ENCODE data around the gene GK. TPM values are rescaled to one million over a fixed set of nuclear protein-coding genes. Genes with fewer than 3 reads are reported as not detected.

Gene GK
- polyA plus RNA-seq, 1 donor (not counting 4 experiments of a cell fraction or from before 2014, with no cell fraction given): 2.0 TPM

DNA sequence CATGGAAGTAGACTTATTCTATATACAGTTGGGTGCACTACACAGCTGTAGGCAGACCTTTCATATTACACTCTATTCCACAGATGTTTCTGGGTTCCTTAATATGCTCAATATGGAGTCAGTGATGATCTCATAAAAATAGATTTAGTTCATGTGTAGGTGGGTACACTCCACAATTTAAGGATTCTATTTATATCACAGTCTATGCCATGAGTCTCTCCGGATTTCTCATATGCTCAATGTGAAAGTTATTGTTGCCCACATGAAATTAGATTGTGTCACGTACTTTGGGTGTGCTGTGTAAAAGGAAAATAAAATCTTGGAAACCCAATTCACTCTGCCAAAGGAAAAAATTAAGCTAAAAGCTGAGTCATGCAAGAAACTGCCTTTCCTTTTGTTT is 43.2 kb upstream of the GK start:
- H3K4me3 ChIP-seq (ENCODE audit: control insufficient read depth in 2 of 3, extremely low read depth in 1 of 3, insufficient read depth in 2 of 3, low read depth in 1 of 3, low read length in 3 of 3): no peak overlapping the region
- H2AFZ ChIP-seq (ENCODE audit: control insufficient read depth, low read length): no peak overlapping the region
- dilution Hi-C loops (cut with MboI; ENCODE audit: extremely low pct_ligation_motif_present, low sequenced_read_pairs): no loop called here
- FAIRE-seq: no peak
- H3K9me3 ChIP-seq (ENCODE audit: control insufficient read depth, low read depth, low read length): no peaks in the 10 kb centered on the region
- peaks cover 5% of the 10 kb centered on the region for H3K4me1 ChIP-seq (ENCODE audit: control insufficient read depth, extremely low read depth, insufficient read depth, low read length)
- H3K79me2 ChIP-seq (ENCODE audit: control insufficient read depth, insufficient read depth, low read length): no peaks in the 10 kb centered on the region
- TF ChIP-seq, protein P1, sequence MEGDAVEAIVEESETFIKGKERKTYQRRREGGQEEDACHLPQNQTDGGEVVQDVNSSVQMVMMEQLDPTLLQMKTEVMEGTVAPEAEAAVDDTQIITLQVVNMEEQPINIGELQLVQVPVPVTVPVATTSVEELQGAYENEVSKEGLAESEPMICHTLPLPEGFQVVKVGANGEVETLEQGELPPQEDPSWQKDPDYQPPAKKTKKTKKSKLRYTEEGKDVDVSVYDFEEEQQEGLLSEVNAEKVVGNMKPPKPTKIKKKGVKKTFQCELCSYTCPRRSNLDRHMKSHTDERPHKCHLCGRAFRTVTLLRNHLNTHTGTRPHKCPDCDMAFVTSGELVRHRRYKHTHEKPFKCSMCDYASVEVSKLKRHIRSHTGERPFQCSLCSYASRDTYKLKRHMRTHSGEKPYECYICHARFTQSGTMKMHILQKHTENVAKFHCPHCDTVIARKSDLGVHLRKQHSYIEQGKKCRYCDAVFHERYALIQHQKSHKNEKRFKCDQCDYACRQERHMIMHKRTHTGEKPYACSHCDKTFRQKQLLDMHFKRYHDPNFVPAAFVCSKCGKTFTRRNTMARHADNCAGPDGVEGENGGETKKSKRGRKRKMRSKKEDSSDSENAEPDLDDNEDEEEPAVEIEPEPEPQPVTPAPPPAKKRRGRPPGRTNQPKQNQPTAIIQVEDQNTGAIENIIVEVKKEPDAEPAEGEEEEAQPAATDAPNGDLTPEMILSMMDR (optimal IDR thresholded peaks at IDR 0.05 in 1 of 3, IDR thresholded peaks at IDR 0.05 in 1 of 3, conservative IDR thresholded peaks at IDR 0.05 in 1 of 3; ENCODE audit: extremely low read depth in 1 of 3, insufficient read depth in 2 of 3, low read length in 3 of 3): no peak
- no peak for TF ChIP-seq EZH2 (IDR thresholded peaks at IDR 0.05; ENCODE audit: low read length)
- no peaks in the 10 kb centered on the region for H4K20me1 ChIP-seq (ENCODE audit: control insufficient read depth, extremely low read depth, insufficient read depth, low read length)
- H3K27ac ChIP-seq (ENCODE audit: control insufficient read depth, insufficient read depth, low read length): no peak overlapping the region
- no peak for DNase-seq (ENCODE audit: low read depth, low spot score)
- no peak overlapping the region for H3K9ac ChIP-seq (ENCODE audit: control insufficient read depth, extremely low read depth, insufficient read depth, low read length)
- H3K9me1 ChIP-seq (ENCODE audit: control insufficient read depth, extremely low read depth, insufficient read depth, low read length): no peaks in the 10 kb centered on the region
- H3K27me3 ChIP-seq (ENCODE audit: control insufficient read depth, extremely low read depth, insufficient read depth, low read length): no peaks in the 10 kb centered on the region
- no peak overlapping the region for H3K4me2 ChIP-seq (ENCODE audit: control insufficient read depth, extremely low read depth, insufficient read depth, low read depth, low read length)
- H3K36me3 ChIP-seq (ENCODE audit: control insufficient read depth in 2 of 2, extremely low read depth in 1 of 2, insufficient read depth in 2 of 2, low read length in 2 of 2): no peaks in the 10 kb centered on the region

DNA sequence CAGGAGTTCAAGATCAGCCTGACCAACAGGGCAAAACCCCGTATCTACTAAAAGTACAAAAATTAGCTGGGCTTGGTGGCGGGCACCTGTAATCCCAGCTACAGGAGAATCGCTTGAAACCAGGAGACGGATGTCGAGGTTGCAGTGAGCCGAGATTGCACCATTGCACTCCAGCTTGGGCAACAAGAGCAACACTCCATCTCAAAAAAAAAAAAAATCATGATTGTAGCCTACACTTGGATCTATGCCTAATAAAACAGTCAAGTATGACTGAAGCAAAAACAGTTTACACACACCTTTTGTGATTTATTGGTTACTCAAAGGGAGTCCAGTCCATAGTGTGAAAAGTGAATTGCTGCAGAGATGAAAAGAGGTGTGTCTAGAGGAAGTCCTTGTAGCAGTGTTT is 41.0 kb upstream of the GK start:
- dilution Hi-C loops (cut with MboI; ENCODE audit: extremely low pct_ligation_motif_present, low sequenced_read_pairs): no loop called here
- Histone ChIP-seq H3K9me3 (ENCODE audit: control insufficient read depth, low read depth, low read length) (no peaks in the 10 kb centered on the region), H3K79me2 (ENCODE audit: control insufficient read depth, insufficient read depth, low read length) (no peaks in the 10 kb centered on the region), H3K9ac (ENCODE audit: control insufficient read depth, extremely low read depth, insufficient read depth, low read length) (no peak overlapping the region), H3K4me3 (ENCODE audit: control insufficient read depth in 2 of 3, extremely low read depth in 1 of 3, insufficient read depth in 2 of 3, low read depth in 1 of 3, low read length in 3 of 3) (no peak overlapping the region), H3K27me3 (ENCODE audit: control insufficient read depth, extremely low read depth, insufficient read depth, low read length) (no peaks in the 10 kb centered on the region), H3K4me2 (ENCODE audit: control insufficient read depth, extremely low read depth, insufficient read depth, low read depth, low read length) (no peak overlapping the region), H3K9me1 (ENCODE audit: control insufficient read depth, extremely low read depth, insufficient read depth, low read length) (no peaks in the 10 kb centered on the region), H3K27ac (ENCODE audit: control insufficient read depth, insufficient read depth, low read length) (no peak overlapping the region), H2AFZ (ENCODE audit: control insufficient read depth, low read length) (no peak overlapping the region), H3K36me3 (ENCODE audit: control insufficient read depth in 2 of 2, extremely low read depth in 1 of 2, insufficient read depth in 2 of 2, low read length in 2 of 2) (no peaks in the 10 kb centered on the region), H4K20me1 (ENCODE audit: control insufficient read depth, extremely low read depth, insufficient read depth, low read length) (no peaks in the 10 kb centered on the region), H3K4me1 (ENCODE audit: control insufficient read depth, extremely low read depth, insufficient read depth, low read length) (peaks cover 5% of the 10 kb centered on the region)
- DNase-seq (ENCODE audit: low read depth, low spot score) (no peak), FAIRE-seq (no peak)
- TF ChIP-seq, protein P1 (optimal IDR thresholded peaks at IDR 0.05 in 1 of 3, IDR thresholded peaks at IDR 0.05 in 1 of 3, conservative IDR thresholded peaks at IDR 0.05 in 1 of 3; ENCODE audit: extremely low read depth in 1 of 3, insufficient read depth in 2 of 3, low read length in 3 of 3): no peak
- no peak for TF ChIP-seq EZH2 (IDR thresholded peaks at IDR 0.05; ENCODE audit: low read length)

Measured in keratinocyte (primary cell).